22Rv1 (cell line): Measurements from ENCODE around the gene TLCD3B.

Experiments used
- CTCF ChIP-seq: fragments of 450-650 bp; IDR thresholded peaks from 2 replicates; pipeline ENCODE4 v1.5.1; 2017; ENCODE audit warnings: mild to moderate bottlenecking
- ZFX ChIP-seq: fragments of 450-650 bp; IDR thresholded peaks from 2 replicates; pipeline ENCODE4 v1.6.1; 2017; ENCODE audit warnings: antibody characterized with exemption, borderline replicate concordance

- TF ChIP-seq CTCF (no peak), ZFX (no peak)
Observed at GRCh38 chr16:30063278-30063892, 32.3 kb upstream of the TLCD3B start.
